Activated T-helper 1 cell treated with anti-CD3 and anti-CD28 coated beads, Interleukin-2, amount 50 U/mL, for 16 hours (primary cell): ENCODE results near the gene UCHL1.

ENCODE experiments used
- DNase-seq, 2 donors: peaks; one replicate each; pipeline ENCODE4 v3.0.0-alpha.2; 2020; ENCODE audit warnings: low read depth in 1 of 2, low spot score in 1 of 2

UCHL1 gene

GRCh38 chr4:41256740-41257256 is at the start of gene UCHL1:
TSS of gene UCHL1 (plus strand) at chr4:41256928. CDS start at chr4:41256977, 49 bp downstream.
- DNase-seq, result no peak

DNA sequence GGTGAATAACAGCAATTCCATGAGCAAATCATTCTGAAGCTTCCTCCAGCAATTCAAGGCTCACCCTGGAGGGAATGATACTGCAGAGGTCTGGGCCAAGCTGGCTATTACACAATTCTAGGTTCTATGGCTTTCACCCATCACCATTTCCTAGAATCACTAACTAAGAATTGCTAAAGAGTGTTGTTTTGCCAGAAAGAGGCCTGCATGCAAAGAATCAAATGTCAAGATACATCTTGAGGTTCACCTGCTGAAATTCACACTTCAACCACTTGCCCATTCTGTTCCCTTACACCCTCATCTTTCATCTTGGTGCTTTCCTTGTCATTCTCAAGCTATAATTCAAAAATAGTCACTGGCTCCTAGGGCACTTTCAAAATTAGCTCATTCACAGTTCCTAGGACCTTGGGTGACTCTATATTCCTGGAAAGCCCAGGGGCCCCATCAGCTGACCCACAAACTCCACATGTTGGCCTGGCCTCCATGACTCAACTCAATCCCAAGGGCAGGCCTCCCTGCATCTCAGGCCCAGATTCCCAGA is 49.4 kb upstream of the UCHL1 start:
- no peak for DNase-seq

DNA sequence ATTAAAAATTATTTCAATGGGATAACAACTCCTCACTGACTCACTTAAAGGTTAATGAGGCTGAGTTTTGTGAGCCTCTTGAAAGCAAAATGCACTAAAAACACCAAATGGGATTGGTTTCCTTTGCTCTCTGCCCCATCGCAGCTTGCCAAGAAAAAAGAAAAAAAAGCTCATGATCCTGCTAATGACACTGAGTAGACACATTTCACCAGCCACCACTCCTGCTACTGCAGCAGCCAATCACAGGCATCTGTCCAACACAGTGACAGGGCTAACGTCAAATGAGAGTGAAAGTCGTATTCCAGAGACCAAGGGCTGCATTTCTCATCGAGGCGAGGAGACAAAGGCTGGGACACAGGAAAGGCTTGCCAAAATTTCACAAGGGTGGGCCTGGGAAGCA is 47.5 kb upstream of the UCHL1 start:
- DNase-seq, result no peak

DNA sequence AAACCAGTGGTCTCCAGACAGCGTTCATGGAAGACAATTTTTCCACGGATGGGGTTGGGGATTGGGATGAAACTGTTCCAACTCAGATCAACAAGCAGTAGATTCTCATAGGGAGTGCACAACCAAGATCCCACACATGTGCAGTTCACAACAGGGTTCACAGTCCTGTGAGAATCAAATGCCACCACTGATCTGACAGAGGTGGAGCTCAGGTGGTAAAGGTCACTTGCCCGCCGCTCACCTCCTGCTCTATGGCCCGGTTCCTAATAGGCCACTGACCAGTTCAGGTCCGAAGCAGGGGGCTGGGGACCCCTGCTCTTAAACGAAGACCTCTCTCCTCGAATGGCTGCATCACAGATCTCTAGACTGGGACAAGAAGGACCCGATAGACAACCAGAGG is 46.8 kb upstream of the UCHL1 start:
- DNase-seq, result no peak

- DNase-seq, result no peak
These were observed 44.6 kb upstream of the UCHL1 start for GRCh38 chr4:41211951-41212615.

DNA sequence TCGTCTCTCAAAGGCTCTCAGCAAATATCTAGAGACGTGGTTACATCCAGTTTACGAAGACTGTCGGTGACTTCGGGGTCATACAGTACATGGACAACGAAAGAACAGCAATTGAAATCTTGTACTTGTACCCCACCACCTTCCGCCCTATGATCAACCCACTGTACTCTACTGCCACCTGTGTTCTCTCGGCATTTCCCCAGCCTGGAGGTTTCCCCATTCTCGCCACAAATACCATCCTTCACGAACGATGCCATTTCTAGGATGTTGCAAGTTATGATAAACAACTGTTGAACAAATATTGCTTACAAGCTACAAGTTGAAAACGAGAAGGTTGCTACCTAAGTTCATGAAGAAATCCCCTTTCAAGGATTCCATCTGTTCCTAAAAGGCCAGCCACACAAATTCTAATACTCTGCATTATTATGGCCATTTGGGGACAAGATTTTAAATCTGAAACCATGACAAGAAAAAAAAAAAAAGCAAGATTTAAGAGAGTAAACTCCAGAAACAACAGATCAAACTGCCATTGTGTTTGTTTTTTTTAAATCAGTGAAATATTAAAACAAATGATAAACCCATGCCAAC is 44.0 kb upstream of the UCHL1 start:
- DNase-seq, result no peak

- DNase-seq, result no peak
These were observed 43.0 kb upstream of the UCHL1 start for GRCh38 chr4:41213625-41214135.

DNA sequence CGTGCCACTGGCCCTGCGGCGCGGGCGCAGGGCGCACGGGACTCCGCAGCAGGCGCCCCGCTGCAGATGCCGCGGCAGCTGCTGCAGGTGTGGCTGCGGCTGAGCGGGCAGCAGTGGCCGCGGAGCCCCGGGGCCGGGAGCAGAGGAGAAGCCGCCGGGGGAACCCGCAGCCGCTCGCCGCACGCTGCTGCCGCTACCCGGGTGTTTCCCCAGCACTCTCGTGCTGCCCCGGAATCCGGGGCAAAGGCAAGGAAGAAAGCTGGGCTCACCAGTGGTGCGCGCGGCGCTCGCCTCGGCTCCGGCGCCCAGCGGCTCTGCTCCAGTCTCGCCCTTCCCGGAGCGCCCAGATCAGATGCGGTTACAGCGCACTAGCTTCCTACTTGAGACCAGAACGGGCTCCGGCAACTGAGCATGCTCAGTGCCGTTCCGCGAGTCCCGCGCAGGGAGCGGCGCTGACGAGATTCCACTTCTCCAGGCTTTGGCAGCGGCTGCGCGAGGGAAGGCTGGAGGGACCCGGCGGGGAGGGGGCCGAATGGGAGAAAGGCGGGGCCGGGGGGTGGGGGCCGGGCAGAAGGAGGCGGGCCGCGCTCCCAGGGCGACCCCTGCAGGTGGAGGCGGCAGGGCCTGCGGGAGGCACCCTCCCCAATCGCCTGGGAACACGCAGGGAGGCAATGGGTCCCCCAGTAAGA is 42.4 kb upstream of the UCHL1 start, which contains the start of gene APBB2:
TSS of gene APBB2 (minus strand) at position 407 of the 689 bp plus-strand sequence. CDS start 181,288 bp downstream, outside the sequence.
- DNase-seq, result no peak

- no peak for DNase-seq
These were observed 41.9 kb upstream of the UCHL1 start for GRCh38 chr4:41214825-41215146.

DNA sequence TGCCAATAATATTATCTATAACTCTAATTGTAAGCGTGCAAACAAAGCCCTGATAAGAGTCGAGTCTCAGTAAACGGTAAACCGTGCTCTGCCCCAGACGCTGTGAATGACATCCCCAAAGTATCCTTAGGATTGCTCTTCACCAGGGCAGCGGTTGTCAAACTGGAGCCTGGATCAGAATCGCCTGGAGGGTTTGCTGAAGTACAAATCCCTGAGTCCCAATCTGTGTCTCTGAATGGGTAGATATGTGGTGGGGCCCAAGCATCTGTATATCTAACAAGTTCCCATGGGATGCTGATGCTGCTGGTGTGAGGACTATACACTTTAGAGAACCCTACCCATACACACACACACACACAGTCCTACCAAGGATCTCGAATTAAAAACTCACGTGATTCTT is 41.6 kb upstream of the UCHL1 start:
- DNase-seq, result no peak

DNA sequence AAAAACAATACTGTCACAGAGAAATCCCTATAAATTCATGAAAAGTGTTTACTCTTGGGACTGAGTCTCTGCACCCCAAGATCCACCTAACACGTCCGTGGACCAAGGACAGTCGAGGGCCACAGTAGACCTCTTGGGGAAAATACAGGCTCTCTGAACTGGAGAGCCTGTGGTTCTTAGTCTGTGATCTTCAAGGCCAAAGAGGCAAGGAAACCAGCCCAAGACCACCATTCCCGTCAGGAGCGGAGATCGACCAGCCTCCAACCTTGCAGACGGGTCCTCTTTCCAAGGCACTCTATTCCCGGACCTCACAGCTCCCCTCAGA is 40.8 kb upstream of the UCHL1 start:
- DNase-seq, result no peak

GRCh38 chr4:41216294-41217019 is 40.3 kb upstream of the UCHL1 start:
- no peak for DNase-seq

DNA sequence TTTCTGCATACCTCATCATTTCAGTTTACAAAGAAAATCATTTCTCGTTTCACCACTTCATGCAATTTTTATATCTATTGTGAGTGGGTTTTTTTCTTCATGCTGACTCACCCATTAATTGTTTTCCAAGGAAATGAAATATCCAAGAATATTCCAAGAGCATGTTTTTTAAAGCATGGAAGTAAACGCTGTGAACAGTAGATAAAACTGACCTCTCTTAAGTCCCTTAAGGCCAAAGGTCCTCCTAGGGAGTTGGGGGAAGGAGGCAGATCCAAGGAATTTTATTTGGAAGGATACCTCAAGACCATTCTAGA is 39.8 kb upstream of the UCHL1 start:
- no peak for DNase-seq

DNA sequence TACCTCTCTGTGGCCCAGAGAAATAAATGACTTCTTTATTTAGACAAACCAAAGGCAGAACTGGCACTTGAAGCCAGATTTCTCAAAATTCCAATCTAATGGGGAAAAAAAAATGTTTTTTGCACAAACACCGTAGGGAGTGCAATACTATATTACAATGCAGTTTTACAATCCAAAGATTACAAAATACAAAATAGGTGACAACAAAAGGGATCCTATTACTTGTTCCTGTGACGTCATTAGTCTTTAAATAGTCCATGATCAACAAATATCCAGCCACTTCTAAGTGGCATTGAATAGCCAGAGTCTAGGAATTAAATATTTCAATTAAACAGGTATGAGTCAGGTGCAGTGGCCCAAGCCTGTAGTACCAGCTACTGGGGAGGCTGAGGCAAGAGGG is 39.4 kb upstream of the UCHL1 start:
- DNase-seq, result no peak

GRCh38 chr4:41218703-41219102 is 38.0 kb upstream of the UCHL1 start:
- DNase-seq, result no peak

DNA sequence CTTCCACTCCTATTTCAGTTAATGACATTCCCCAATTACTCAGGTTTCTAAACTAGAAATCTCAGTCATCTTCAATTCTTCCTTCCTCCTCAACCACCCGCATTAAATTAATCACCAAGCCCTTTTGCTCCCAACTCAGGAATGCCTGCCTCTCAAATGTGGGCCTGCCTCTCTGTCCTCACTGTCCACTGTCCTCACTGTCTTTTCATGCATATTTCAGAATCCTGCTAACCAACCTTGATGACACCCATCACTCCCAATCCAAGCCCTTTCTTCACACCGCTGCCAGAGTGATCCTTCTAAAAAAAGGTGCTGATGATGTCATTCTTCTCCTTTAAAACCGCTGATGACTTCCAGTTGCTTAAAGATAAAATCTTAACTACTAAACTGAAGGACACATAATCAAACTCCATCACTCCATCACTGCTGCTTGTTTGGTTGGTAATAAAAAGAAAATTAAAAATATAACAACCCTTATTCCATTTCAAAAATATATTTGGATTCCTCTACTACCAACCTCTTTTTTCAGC is 37.2 kb upstream of the UCHL1 start:
- no peak for DNase-seq

DNA sequence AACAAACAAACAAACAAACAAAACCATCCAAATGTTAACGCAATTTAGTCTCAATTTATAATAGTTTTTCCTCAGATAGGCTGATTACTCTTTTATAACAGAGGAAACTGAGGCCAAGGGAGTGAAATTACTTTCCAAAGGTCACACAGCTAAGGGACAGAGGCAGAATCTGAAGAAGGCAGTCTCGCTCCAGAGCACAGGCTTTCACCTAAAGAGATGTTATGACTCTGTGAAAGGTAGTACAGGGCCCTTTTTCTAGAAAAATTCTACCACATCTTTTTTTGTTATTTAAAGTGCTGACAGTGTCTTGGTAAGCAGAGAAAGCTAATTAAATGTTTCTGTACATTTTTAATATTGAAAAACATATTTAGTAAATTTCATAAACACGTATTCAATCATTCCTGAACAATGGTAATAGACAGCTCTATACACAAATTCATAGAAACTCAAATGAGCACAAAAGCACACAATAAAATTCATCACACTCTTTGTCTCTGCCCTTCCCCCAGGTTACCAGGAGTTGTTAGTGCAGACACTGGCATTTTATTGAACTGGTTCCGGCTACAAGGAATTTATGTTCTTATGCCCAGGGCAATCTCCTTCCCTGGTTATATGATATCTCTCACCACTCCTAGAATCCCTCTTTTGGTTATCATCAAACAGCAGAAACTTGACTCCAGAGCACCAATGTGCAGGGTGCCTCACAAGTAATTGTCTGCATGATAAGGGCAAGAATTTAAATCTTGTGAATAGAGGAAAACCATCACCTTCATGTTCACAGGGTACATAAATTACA is 34.7 kb upstream of the UCHL1 start:
- no peak for DNase-seq

- no peak for DNase-seq
These were observed 28.8 kb upstream of the UCHL1 start for GRCh38 chr4:41227902-41228301.

DNA sequence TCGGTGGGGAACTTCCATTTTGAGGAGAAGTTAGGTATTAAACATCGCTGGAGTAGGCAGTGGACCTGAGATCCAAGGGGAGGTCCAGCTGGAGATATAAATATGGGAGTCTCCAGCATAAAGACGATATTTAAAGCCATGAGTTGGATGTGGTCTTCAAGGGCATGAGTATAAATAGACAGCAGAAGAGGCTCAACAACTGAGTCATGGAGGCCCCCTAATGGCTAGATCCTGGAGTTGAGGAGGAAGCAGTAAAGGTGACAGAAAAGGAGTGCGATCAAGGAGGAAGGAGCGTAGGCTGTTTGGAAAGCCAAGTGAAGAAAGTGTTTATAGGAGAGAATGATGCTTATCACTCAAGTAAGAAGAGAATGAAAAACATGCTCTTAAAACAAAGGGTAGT is 24.3 kb upstream of the UCHL1 start:
- no peak for DNase-seq

GRCh38 chr4:41232856-41233255 is 23.9 kb upstream of the UCHL1 start:
- DNase-seq, result no peak

- DNase-seq, result no peak
These were observed 20.7 kb upstream of the UCHL1 start for GRCh38 chr4:41236032-41236431.
